HL-60 (cell line): ENCODE measurements around the gene VPS35L.

Source experiments
- DNase-seq, 2 experiments: peaks; one replicate each; pipeline ENCODE4 v3.0.0-alpha.2; 2010 to 2020; ENCODE audit warnings: low read depth in 1 of 2, low spot score in 1 of 2
- H3K27ac ChIP-seq: fragments of 250-450 bp; sonication (Bioruptor Pico); replicated peaks from 2 replicates; pipeline ENCODE4 v1.5.1; 2020; ENCODE audit warnings: mild to moderate bottlenecking, moderate library complexity
- H3K27me3 ChIP-seq: fragments of 250-450 bp; sonication (Bioruptor Pico); 2 replicates; pipeline ENCODE4 v1.5.1; 2021; ENCODE audit warnings: mild to moderate bottlenecking, moderate library complexity; ENCODE audit not compliant: insufficient read depth, poor library complexity, severe bottlenecking
- H3K4me3 ChIP-seq: replicated peaks from 2 replicates; pipeline ENCODE4 v1.5.1; 2011; ENCODE audit warnings: mild to moderate bottlenecking, control low read depth, low read length; ENCODE audit not compliant: insufficient read depth
- GABPA ChIP-seq: IDR thresholded peaks from 2 replicates; pipeline ENCODE4 v1.6.1; 2012; ENCODE audit warnings: low read depth
- POLR2AphosphoS5 ChIP-seq: IDR thresholded peaks from 2 replicates; pipeline ENCODE4 v1.6.1; 2012; ENCODE audit warnings: low read depth
- SPI1 ChIP-seq: IDR thresholded peaks from 2 replicates; pipeline ENCODE4 v1.6.1; 2012; ENCODE audit warnings: low read depth, mild to moderate bottlenecking, borderline replicate concordance
- TF ChIP-seq, protein P1 (sequence below): IDR thresholded peaks from one replicate; pipeline ENCODE4 v1.5.1; 2011; ENCODE audit warnings: low read length, control low read depth, inconsistent platforms; ENCODE audit not compliant: insufficient read depth
- TF ChIP-seq, protein P2 (sequence below): IDR thresholded peaks from 2 replicates; pipeline ENCODE4 v1.6.1; 2012; ENCODE audit warnings: low read depth; ENCODE audit not compliant: insufficient replicate concordance

Gene VPS35L

DNA sequence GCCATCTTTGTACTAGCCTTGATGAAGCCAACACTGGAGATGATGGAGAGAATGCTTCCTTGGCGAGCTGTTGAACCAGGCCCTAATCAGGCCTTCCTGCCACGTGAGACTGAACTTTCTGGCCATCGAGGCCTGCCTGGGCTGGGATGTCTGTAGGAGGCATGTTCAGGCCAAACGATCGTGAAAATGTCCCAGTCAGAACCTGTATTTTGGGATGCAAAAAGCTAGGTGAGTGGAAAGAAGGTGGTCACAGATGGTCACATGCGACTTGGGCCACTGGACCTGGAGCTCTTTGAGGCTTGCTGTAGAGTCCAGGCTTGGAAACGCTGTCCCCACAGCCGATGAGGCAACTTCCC lies 149.6 kb downstream of the VPS35L start:
- DNase-seq, result no peak
- H3K27me3 ChIP-seq, result no peaks in the 10 kb centered on the region
- TF ChIP-seq POLR2AphosphoS5 (no peak), SPI1 (no peak), GABPA (no peak)
- TF ChIP-seq, protein P1, sequence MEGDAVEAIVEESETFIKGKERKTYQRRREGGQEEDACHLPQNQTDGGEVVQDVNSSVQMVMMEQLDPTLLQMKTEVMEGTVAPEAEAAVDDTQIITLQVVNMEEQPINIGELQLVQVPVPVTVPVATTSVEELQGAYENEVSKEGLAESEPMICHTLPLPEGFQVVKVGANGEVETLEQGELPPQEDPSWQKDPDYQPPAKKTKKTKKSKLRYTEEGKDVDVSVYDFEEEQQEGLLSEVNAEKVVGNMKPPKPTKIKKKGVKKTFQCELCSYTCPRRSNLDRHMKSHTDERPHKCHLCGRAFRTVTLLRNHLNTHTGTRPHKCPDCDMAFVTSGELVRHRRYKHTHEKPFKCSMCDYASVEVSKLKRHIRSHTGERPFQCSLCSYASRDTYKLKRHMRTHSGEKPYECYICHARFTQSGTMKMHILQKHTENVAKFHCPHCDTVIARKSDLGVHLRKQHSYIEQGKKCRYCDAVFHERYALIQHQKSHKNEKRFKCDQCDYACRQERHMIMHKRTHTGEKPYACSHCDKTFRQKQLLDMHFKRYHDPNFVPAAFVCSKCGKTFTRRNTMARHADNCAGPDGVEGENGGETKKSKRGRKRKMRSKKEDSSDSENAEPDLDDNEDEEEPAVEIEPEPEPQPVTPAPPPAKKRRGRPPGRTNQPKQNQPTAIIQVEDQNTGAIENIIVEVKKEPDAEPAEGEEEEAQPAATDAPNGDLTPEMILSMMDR, result no peak
- TF ChIP-seq, protein P2, sequence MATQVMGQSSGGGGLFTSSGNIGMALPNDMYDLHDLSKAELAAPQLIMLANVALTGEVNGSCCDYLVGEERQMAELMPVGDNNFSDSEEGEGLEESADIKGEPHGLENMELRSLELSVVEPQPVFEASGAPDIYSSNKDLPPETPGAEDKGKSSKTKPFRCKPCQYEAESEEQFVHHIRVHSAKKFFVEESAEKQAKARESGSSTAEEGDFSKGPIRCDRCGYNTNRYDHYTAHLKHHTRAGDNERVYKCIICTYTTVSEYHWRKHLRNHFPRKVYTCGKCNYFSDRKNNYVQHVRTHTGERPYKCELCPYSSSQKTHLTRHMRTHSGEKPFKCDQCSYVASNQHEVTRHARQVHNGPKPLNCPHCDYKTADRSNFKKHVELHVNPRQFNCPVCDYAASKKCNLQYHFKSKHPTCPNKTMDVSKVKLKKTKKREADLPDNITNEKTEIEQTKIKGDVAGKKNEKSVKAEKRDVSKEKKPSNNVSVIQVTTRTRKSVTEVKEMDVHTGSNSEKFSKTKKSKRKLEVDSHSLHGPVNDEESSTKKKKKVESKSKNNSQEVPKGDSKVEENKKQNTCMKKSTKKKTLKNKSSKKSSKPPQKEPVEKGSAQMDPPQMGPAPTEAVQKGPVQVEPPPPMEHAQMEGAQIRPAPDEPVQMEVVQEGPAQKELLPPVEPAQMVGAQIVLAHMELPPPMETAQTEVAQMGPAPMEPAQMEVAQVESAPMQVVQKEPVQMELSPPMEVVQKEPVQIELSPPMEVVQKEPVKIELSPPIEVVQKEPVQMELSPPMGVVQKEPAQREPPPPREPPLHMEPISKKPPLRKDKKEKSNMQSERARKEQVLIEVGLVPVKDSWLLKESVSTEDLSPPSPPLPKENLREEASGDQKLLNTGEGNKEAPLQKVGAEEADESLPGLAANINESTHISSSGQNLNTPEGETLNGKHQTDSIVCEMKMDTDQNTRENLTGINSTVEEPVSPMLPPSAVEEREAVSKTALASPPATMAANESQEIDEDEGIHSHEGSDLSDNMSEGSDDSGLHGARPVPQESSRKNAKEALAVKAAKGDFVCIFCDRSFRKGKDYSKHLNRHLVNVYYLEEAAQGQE, result no peak
- H3K27ac ChIP-seq, result no peak overlapping the region
- H3K4me3 ChIP-seq, result no peak overlapping the region

DNA sequence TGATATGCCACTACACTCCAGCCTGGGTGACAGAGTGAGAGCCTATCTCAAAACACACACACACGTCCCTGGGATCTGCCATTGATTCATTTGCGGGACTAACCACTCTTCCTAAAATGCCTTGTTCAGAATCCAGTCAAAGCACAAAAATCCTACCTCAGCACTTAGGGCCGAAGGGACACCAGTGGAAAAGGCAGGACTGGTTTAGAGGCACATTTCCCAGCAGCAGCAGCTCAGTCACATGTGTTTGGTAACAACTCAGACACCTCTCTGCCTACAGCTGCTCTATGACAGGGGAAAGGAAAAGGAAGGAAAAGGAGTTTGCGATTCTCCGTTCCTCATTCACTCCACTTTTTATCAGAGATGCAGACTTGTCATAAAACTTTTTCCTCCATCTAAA lies 150.3 kb downstream of the VPS35L start:
- TF ChIP-seq, protein P1, result no peak
- TF ChIP-seq SPI1 (no peak), GABPA (no peak), POLR2AphosphoS5 (no peak)
- TF ChIP-seq, protein P2, result no peak
- Histone ChIP-seq H3K27me3 (no peaks in the 10 kb centered on the region), H3K27ac (no peak overlapping the region)

DNA sequence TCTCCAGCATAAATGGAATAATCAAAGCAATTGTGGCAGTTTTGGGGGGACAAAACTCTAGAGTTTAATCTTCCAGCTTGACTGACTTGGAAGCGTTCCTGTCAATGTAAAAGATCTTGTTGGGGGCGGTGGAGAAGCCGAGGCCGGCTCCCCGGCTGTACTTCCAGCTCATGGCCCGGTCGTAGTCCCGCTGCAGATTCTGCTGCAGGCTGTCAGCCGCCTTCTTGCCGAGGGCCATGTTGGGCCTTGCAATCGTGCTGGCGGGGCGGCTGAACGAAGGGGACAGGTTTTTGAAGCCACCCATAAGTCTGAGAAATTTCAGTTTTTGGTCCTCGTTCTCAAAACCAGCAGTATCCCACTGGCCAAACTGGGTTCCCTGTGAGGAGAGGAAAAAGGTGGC lies 151.3 kb downstream of the VPS35L start:
- no peak overlapping the region for H3K4me3 ChIP-seq
- TF ChIP-seq, protein P2, result no peak
- no peak for TF ChIP-seq POLR2AphosphoS5
- TF ChIP-seq GABPA, result no peak
- no peak for TF ChIP-seq SPI1
- TF ChIP-seq, protein P1, result no peak

More for the DNA sequence above, 150.3 kb downstream of the VPS35L start:
- no peak for DNase-seq
- H3K4me3 ChIP-seq, result no peak overlapping the region

More for the DNA sequence above, 151.3 kb downstream of the VPS35L start:
- no peak for DNase-seq
- Histone ChIP-seq H3K27ac (no peak overlapping the region), H3K27me3 (no peaks in the 10 kb centered on the region)
